ENCODE data around the gene SENP2. TPM values are rescaled to one million over a fixed set of nuclear protein-coding genes. Genes with fewer than 3 reads are reported as not detected.

Gene SENP2
- polyA plus RNA-seq, 1 donor (not counting 4 experiments of a cell fraction or from before 2014, with no cell fraction given): 12.6 TPM

DNA sequence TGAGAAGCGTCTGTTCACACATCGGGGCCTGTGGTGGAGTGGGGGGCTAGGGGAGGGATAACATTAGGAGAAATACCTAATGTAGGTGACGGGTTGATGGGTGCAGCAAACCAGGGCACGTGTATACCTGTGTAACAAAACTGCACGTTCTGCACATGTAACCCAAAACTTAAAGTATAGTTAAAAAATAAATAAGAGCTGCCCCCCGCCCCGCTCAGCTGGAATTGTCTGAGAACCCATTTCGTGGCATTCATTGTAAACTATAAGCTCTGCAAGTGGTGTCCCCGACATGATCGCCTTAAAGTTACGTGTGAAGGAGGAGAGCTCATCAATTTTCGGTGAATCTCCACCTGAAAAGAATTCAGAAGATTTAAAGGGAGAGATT lies 26.4 kb upstream of the SENP2 start:
- Histone ChIP-seq H3K9me3 (ENCODE audit: control insufficient read depth, low read depth, low read length) (no peaks in the 10 kb centered on the region), H2AFZ (ENCODE audit: control insufficient read depth, low read length) (no peak overlapping the region), H3K36me3 (ENCODE audit: control insufficient read depth in 2 of 2, extremely low read depth in 1 of 2, insufficient read depth in 2 of 2, low read length in 2 of 2) (no peaks in the 10 kb centered on the region), H3K9ac (ENCODE audit: control insufficient read depth, extremely low read depth, insufficient read depth, low read length) (no peak overlapping the region), H3K9me1 (ENCODE audit: control insufficient read depth, extremely low read depth, insufficient read depth, low read length) (no peaks in the 10 kb centered on the region), H3K4me2 (ENCODE audit: control insufficient read depth, extremely low read depth, insufficient read depth, low read depth, low read length) (peak overlapping the region; percentile 22), H3K4me1 (ENCODE audit: control insufficient read depth, extremely low read depth, insufficient read depth, low read length) (peaks cover 17% of the 10 kb centered on the region), H3K27ac (ENCODE audit: control insufficient read depth, insufficient read depth, low read length) (no peak overlapping the region), H3K4me3 (ENCODE audit: control insufficient read depth in 2 of 3, extremely low read depth in 1 of 3, insufficient read depth in 2 of 3, low read depth in 1 of 3, low read length in 3 of 3) (no peak overlapping the region), H3K27me3 (ENCODE audit: control insufficient read depth, extremely low read depth, insufficient read depth, low read length) (no peaks in the 10 kb centered on the region), H4K20me1 (ENCODE audit: control insufficient read depth, extremely low read depth, insufficient read depth, low read length) (no peaks in the 10 kb centered on the region), H3K79me2 (ENCODE audit: control insufficient read depth, insufficient read depth, low read length) (no peaks in the 10 kb centered on the region)
- TF ChIP-seq EZH2 (IDR thresholded peaks at IDR 0.05; ENCODE audit: low read length) (no peak), CTCF (optimal IDR thresholded peaks at IDR 0.05 in 1 of 3, IDR thresholded peaks at IDR 0.05 in 1 of 3, conservative IDR thresholded peaks at IDR 0.05 in 1 of 3; ENCODE audit: extremely low read depth in 1 of 3, insufficient read depth in 2 of 3, low read length in 3 of 3) (no peak)
- dilution Hi-C loops (cut with MboI; ENCODE audit: extremely low pct_ligation_motif_present, low sequenced_read_pairs): no loop called here
- DNase-seq (ENCODE audit: low read depth, low spot score) (no peak), FAIRE-seq (no peak)

- dilution Hi-C loops (cut with MboI; ENCODE audit: extremely low pct_ligation_motif_present, low sequenced_read_pairs): no loop called here
- Histone ChIP-seq H2AFZ (ENCODE audit: control insufficient read depth, low read length) (no peak overlapping the region), H3K4me1 (ENCODE audit: control insufficient read depth, extremely low read depth, insufficient read depth, low read length) (peaks cover 17% of the 10 kb centered on the region), H3K27me3 (ENCODE audit: control insufficient read depth, extremely low read depth, insufficient read depth, low read length) (no peaks in the 10 kb centered on the region), H3K36me3 (ENCODE audit: control insufficient read depth in 2 of 2, extremely low read depth in 1 of 2, insufficient read depth in 2 of 2, low read length in 2 of 2) (no peaks in the 10 kb centered on the region), H3K9me1 (ENCODE audit: control insufficient read depth, extremely low read depth, insufficient read depth, low read length) (no peaks in the 10 kb centered on the region), H3K79me2 (ENCODE audit: control insufficient read depth, insufficient read depth, low read length) (no peaks in the 10 kb centered on the region), H3K4me2 (ENCODE audit: control insufficient read depth, extremely low read depth, insufficient read depth, low read depth, low read length) (no peak overlapping the region), H3K9ac (ENCODE audit: control insufficient read depth, extremely low read depth, insufficient read depth, low read length) (no peak overlapping the region), H3K9me3 (ENCODE audit: control insufficient read depth, low read depth, low read length) (no peaks in the 10 kb centered on the region), H4K20me1 (ENCODE audit: control insufficient read depth, extremely low read depth, insufficient read depth, low read length) (no peaks in the 10 kb centered on the region), H3K27ac (ENCODE audit: control insufficient read depth, insufficient read depth, low read length) (no peak overlapping the region), H3K4me3 (ENCODE audit: control insufficient read depth in 2 of 3, extremely low read depth in 1 of 3, insufficient read depth in 2 of 3, low read depth in 1 of 3, low read length in 3 of 3) (no peak overlapping the region)
- TF ChIP-seq CTCF (optimal IDR thresholded peaks at IDR 0.05 in 1 of 3, IDR thresholded peaks at IDR 0.05 in 1 of 3, conservative IDR thresholded peaks at IDR 0.05 in 1 of 3; ENCODE audit: extremely low read depth in 1 of 3, insufficient read depth in 2 of 3, low read length in 3 of 3) (no peak), EZH2 (IDR thresholded peaks at IDR 0.05; ENCODE audit: low read length) (no peak)
- FAIRE-seq (no peak), DNase-seq (ENCODE audit: low read depth, low spot score) (no peak)
Observed at GRCh38 chr3:185560676-185561075, 25.4 kb upstream of the SENP2 start.
